Esophagus muscularis mucosa (tissue), 4 donors: ENCODE results near the gene PRKCE. TPM values are rescaled to one million over a fixed set of nuclear protein-coding genes. Genes with fewer than 3 reads are reported as not detected.
A peak's percentile ranks its signal among the peaks of the same experiment; 100 is the strongest.

Experiments used
- DNase-seq: peaks from one replicate; pipeline ENCODE4 v3.0.0-alpha.2; 2017; ENCODE audit errors: extremely low spot score
- H3K27ac ChIP-seq, 4 donors: fragments of 200-600 bp; sonication (generic); replicated peaks in 1 of 4; 1 replicate in 3 of 4; 2 replicates in 1 of 4; pipeline ENCODE4 v1.5.1; 2016 to 2019; ENCODE audit warnings: mild to moderate bottlenecking in 1 of 4
- H3K27me3 ChIP-seq, 4 donors: fragments of 200-600 bp; sonication (generic); one replicate each; pipeline versions ENCODE4 v1.5.1 to v1.6.0; 2016 to 2019
- H3K36me3 ChIP-seq, 4 donors: fragments of 200-600 bp; sonication (generic); one replicate each; pipeline ENCODE4 v1.5.1; 2016 to 2019
- H3K4me1 ChIP-seq, 4 donors: fragments of 200-600 bp; sonication (generic); one replicate each; pipeline ENCODE4 v1.5.1; 2016 to 2019
- H3K4me3 ChIP-seq, 4 donors: fragments of 200-600 bp; sonication (generic); 1 replicate in 2 of 4; 2 replicates in 2 of 4; pipeline ENCODE4 v1.5.1; 2016 to 2019; ENCODE audit warnings: mild to moderate bottlenecking in 4 of 4, moderate library complexity in 1 of 4
- H3K9me3 ChIP-seq, 4 donors: fragments of 200-600 bp; sonication (generic); 1 replicate in 3 of 4; 2 replicates in 1 of 4; pipeline ENCODE4 v1.5.1; 2016 to 2019
- CTCF ChIP-seq, 3 experiments: fragments of 200-600 bp in 2 of 3; fragments of 450-650 bp in 1 of 3; sonication (generic) in 2 of 3; IDR thresholded peaks; one replicate each; pipeline ENCODE4 v1.5.1; 2017 to 2019; ENCODE audit warnings: antibody characterized with exemption in 3 of 3, mild to moderate bottlenecking in 2 of 3, moderate library complexity in 1 of 3
- EP300 ChIP-seq: sonication (generic); formaldehyde crosslinking; IDR thresholded peaks from one replicate; pipeline ENCODE4 v1.6.1; 2017; ENCODE audit warnings: antibody characterized with exemption
- POLR2A ChIP-seq: fragments of 450-650 bp; IDR thresholded peaks from one replicate; pipeline ENCODE4 v1.6.1; 2017; ENCODE audit warnings: antibody characterized with exemption, moderate library complexity, mild to moderate bottlenecking, low read depth
- POLR2AphosphoS5 ChIP-seq, 2 donors: sonication (generic); formaldehyde crosslinking; IDR thresholded peaks; one replicate each; pipeline ENCODE4 v1.6.1; 2017; ENCODE audit warnings: antibody characterized with exemption in 2 of 2
- WGBS: methylation state at CpG from one replicate; pipeline ENCODE4 v1.1.5; 2018; 5-methylcytosine and 5-hydroxymethylcytosine counted together
- intact Hi-C: fragments of 100-400 bp; cut with DNase I; formaldehyde crosslinking; loops from one replicate; pipeline ENCODE4 v1.15.1; 2023
- total RNA-seq, 4 donors: library from RNA; depleted of rRNA; stranded (reverse); fragments of >200 nt; gene quantifications; one replicate each; pipeline versions ENCODE4 v1.1.0 to v1.2.1, GENCODE V29; 2016

The PRKCE gene
- total RNA-seq, 4 donors from 2014 or later, result 11.6 to 21.1 (median 13.0) TPM

GRCh38 chr2:46074501-46074900, 423.0 kb downstream of the PRKCE start:
- peaks cover 0 to 19% (median 11%) of the 10 kb centered on the region in 4 donors for H3K4me1 ChIP-seq
- H3K4me3 ChIP-seq, result no peak overlapping the region
- 84% methylated on average over 4 of the region's 4 CpGs for WGBS
- DNase-seq, result no peak
- H3K9me3 ChIP-seq, result no peaks in the 10 kb centered on the region
- no peak for TF ChIP-seq POLR2A
- no peak for TF ChIP-seq EP300
- TF ChIP-seq POLR2AphosphoS5 (IDR thresholded peaks at IDR 0.05), result no peak
- no peak for TF ChIP-seq CTCF (IDR thresholded peaks at IDR 0.05)
- intact Hi-C loops, result no loop called here
- no peak overlapping the region for H3K27ac ChIP-seq
- no peaks in the 10 kb centered on the region for H3K27me3 ChIP-seq
- H3K36me3 ChIP-seq, result no peaks in the 10 kb centered on the region

- DNase-seq, result no peak
- H3K4me1 ChIP-seq, result peaks cover 0 to 19% (median 11%) of the 10 kb centered on the region in 4 donors
- peak overlapping the region; percentile 10 to 46 (median 28) for H3K27ac ChIP-seq
- TF ChIP-seq POLR2AphosphoS5 (IDR thresholded peaks at IDR 0.05) (no peak), EP300 (no peak), POLR2A (no peak), CTCF (IDR thresholded peaks at IDR 0.05) (no peak)
- no peaks in the 10 kb centered on the region for H3K36me3 ChIP-seq
- no peaks in the 10 kb centered on the region for H3K9me3 ChIP-seq
- intact Hi-C loops, result no loop called here
- no peak overlapping the region for H3K4me3 ChIP-seq
- WGBS, result 76% methylated on average over 5 of the region's 5 CpGs
- H3K27me3 ChIP-seq, result no peaks in the 10 kb centered on the region
Observed at GRCh38 chr2:46075848-46076247, 424.4 kb downstream of the PRKCE start.

GRCh38 chr2:46076251-46076650, 424.8 kb downstream of the PRKCE start:
- Histone ChIP-seq H3K4me3 (no peak overlapping the region), H3K36me3 (no peaks in the 10 kb centered on the region), H3K27ac (peak overlapping the region; percentile 10 to 46 (median 28)), H3K4me1 (peaks cover 0 to 19% (median 11%) of the 10 kb centered on the region in 4 donors), H3K9me3 (no peaks in the 10 kb centered on the region), H3K27me3 (no peaks in the 10 kb centered on the region)
- TF ChIP-seq POLR2A (no peak), CTCF (IDR thresholded peaks at IDR 0.05) (no peak), POLR2AphosphoS5 (IDR thresholded peaks at IDR 0.05) (no peak), EP300 (no peak)
- 88% methylated on average over 4 of the region's 4 CpGs for WGBS
- no peak for DNase-seq
- intact Hi-C loops, result no loop called here

- H3K36me3 ChIP-seq, result no peaks in the 10 kb centered on the region
- WGBS, result 90% methylated on average over 7 of the region's 7 CpGs
- TF ChIP-seq POLR2AphosphoS5 (IDR thresholded peaks at IDR 0.05) (no peak), EP300 (no peak), POLR2A (no peak), CTCF (IDR thresholded peaks at IDR 0.05) (no peak)
- peaks cover 0 to 19% (median 11%) of the 10 kb centered on the region in 4 donors for H3K4me1 ChIP-seq
- no peaks in the 10 kb centered on the region for H3K9me3 ChIP-seq
- DNase-seq, result no peak
- H3K27ac ChIP-seq, result peak overlapping the region in 1 of 4 donors; percentile 26
- no peak overlapping the region for H3K4me3 ChIP-seq
- no peaks in the 10 kb centered on the region for H3K27me3 ChIP-seq
- intact Hi-C loops, result no loop called here
Observed at GRCh38 chr2:46076875-46077274, 425.4 kb downstream of the PRKCE start.

GRCh38 chr2:46077522-46078107, 426.1 kb downstream of the PRKCE start:
- TF ChIP-seq POLR2AphosphoS5 (IDR thresholded peaks at IDR 0.05) (no peak), EP300 (no peak), CTCF (IDR thresholded peaks at IDR 0.05) (no peak), POLR2A (no peak)
- Histone ChIP-seq H3K9me3 (no peaks in the 10 kb centered on the region), H3K36me3 (no peaks in the 10 kb centered on the region), H3K4me1 (peaks cover 0 to 19% (median 9%) of the 10 kb centered on the region in 4 donors), H3K27me3 (no peaks in the 10 kb centered on the region), H3K4me3 (no peak overlapping the region), H3K27ac (no peak overlapping the region)
- intact Hi-C loops, result no loop called here
- DNase-seq, result no peak
